ENCODE data around the gene RBMX. TPM values are rescaled to one million over a fixed set of nuclear protein-coding genes. Genes with fewer than 3 reads are reported as not detected.
A peak's percentile ranks its signal among the peaks of the same experiment; 100 is the strongest.
"Not testable (repeated sequence)": the region's sequence is repeated elsewhere in the genome, so short reads cannot be mapped to it uniquely, and the experiment has no call there.

RBMX gene
- total RNA-seq, 2 experiments from 2014 or later = 265 to 276 TPM

DNA sequence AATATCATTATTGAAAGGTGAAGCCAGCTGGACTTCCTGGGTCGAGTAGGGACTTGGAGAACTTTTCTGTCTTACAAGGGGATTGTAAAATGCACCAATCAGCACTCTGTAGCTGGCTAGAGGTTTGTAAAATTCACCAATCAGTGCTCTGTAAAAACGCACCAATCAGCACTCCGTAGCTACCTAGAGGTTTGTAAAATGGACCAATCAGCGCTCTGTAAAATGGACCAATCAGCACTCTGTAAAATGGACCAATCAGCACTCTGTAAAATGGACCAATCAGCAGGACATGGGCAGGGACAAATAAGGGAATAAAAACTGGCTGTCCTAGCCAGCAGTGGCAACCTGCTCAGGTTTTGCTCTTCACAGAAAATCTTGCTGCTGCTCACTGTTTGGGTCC lies 23.5 kb upstream of the RBMX start:
- H3K36me3 Mint-ChIP-seq (ENCODE audit: low read depth); H3K4me1 Mint-ChIP-seq (ENCODE audit: low read depth); H3K4me3 Mint-ChIP-seq; DNase-seq; H3K9me3 Mint-ChIP-seq (ENCODE audit: insufficient read depth); ATAC-seq; H3K27ac Mint-ChIP-seq; H3K27me3 Mint-ChIP-seq (ENCODE audit: low read depth): not testable (repeated sequence)
- CTCF ChIA-PET = interaction anchor here (1.1 kb wide), 1 partner anchor 183 kb away, joined by 3 read pairs; no protein-coding TSS in a partner anchor
- POLR2A ChIA-PET = interaction anchor here (1.5 kb wide), 1 partner anchor 24 kb away, joined by 6 read pairs; the partner anchor contains the start of gene RBMX

DNA sequence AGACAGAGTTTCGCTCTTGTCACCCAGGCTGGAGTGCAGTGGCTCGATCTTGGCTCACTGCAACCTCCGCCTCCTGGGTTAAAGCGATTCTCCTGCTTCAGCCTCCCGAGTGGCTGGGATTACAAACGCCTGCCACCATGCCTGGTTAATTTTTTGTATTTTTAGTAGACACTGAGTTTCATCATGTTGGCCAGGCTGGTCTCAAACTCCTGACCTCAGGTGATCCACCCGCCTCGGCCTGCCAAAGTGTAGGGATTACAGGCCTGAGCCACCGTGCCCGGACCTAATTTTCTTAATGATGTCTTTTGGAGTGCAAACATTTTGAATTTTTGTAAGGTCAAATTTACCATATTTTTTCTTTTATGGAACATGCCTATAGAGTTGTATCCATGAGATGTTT lies 19.5 kb upstream of the RBMX start:
- CTCF ChIA-PET; H3K27ac Mint-ChIP-seq; H3K4me1 Mint-ChIP-seq (ENCODE audit: low read depth); ATAC-seq; H3K36me3 Mint-ChIP-seq (ENCODE audit: low read depth); POLR2A ChIA-PET; H3K9me3 Mint-ChIP-seq (ENCODE audit: insufficient read depth); H3K27me3 Mint-ChIP-seq (ENCODE audit: low read depth); H3K4me3 Mint-ChIP-seq; DNase-seq: not testable (repeated sequence)

DNA sequence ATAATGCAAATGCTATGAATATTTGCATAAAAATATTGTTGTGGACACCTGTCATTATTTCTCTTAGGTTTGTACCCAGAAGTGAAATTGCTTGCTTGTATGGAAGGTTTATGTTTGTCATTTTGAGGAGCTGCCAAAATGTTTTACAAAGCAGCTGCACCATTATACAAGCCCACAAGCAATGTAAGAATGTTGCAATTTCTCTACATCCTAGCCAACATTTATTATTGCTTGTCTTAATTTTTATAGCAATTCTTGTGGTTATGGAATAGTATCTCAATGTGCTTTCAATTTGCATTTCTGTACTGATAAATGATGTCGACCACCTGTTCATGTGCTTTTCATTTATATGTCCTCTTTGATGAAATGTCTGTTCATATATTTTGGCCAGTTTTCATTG lies 18.7 kb upstream of the RBMX start:
- H3K4me3 Mint-ChIP-seq = no peak overlapping the region
- ChIA-PET POLR2A (interaction anchor here (1.4 kb wide), 1 partner anchor 120 kb away, joined by 4 read pairs; no protein-coding TSS in a partner anchor), CTCF (no interaction called here)
- H3K9me3 Mint-ChIP-seq (ENCODE audit: insufficient read depth) = no peaks in the 10 kb centered on the region
- ATAC-seq = no peak
- no peaks in the 10 kb centered on the region for H3K36me3 Mint-ChIP-seq (ENCODE audit: low read depth)
- H3K27me3 Mint-ChIP-seq (ENCODE audit: low read depth) = no peaks in the 10 kb centered on the region
- peaks cover 4% of the 10 kb centered on the region for H3K4me1 Mint-ChIP-seq (ENCODE audit: low read depth)
- no peak overlapping the region for H3K27ac Mint-ChIP-seq
- no peak for DNase-seq

DNA sequence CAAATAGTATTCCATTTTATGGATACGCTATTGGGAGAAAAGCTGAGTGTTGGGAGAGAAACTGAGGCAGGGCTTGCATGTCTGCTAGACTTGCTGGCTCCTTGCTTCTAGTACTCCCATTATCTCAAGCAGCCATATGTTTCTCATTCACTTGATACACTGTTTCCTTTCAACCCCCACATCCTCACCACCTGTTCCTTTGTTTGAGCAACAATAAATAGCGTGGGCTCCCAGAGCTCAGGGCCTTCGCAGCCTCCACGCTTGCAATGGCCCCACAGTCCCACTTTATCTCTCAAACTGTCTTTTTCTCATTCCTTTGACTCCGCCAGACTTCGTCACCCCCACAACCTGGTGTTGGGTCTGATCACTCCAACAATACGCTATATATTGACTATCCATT lies 18.2 kb upstream of the RBMX start:
- DNase-seq; H3K27ac Mint-ChIP-seq; ATAC-seq; H3K36me3 Mint-ChIP-seq (ENCODE audit: low read depth); CTCF ChIA-PET; H3K27me3 Mint-ChIP-seq (ENCODE audit: low read depth); H3K4me1 Mint-ChIP-seq (ENCODE audit: low read depth); H3K4me3 Mint-ChIP-seq; H3K9me3 Mint-ChIP-seq (ENCODE audit: insufficient read depth): not testable (repeated sequence)
- POLR2A ChIA-PET = interaction anchor here (1.4 kb wide), 1 partner anchor 119 kb away, joined by 4 read pairs; no protein-coding TSS in a partner anchor

DNA sequence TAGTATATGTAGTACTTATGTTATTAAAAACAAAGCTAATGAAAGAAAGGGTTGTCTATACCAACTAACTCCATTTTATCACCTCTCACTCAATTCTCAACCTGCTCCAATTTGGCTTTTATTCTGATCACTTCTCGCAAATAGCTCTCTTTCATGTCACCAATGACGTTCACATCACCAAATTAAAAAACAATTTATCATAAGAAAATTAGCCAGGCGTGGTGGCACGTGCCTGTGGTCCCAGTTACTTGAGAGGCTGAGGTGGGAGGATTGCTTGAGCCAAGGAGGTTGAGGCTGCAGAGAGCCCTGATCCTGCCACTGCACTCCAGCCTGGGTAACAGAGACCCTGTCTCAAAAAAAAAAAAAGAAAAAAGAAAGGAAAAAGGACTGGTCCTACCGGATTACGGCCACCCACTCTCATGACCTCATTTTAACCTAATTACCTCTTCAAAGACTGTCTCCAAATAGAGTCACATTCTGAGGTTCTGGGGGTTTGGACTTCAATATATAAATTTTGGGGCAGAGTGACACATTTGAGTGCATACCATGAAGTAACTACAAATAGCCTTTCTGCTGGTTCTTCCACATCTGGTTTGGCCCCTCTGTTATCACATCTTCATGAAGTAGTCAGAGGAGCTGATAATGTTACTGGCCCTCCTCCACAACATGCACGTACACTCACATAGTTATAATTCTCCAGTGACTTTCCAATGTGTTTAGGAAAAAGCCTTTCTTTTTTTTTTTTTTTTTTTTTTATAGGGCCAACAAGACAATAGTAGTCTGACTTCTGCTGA lies 15.8 kb upstream of the RBMX start:
- Mint-ChIP-seq H3K9me3 (ENCODE audit: insufficient read depth) (no peaks in the 10 kb centered on the region), H3K27ac (no peak overlapping the region), H3K36me3 (ENCODE audit: low read depth) (no peaks in the 10 kb centered on the region), H3K27me3 (ENCODE audit: low read depth) (no peaks in the 10 kb centered on the region), H3K4me3 (no peak overlapping the region), H3K4me1 (ENCODE audit: low read depth) (peaks cover 4% of the 10 kb centered on the region)
- POLR2A ChIA-PET = interaction anchor here (1.5 kb wide), 1 partner anchor 16 kb away, joined by 4 read pairs; the partner anchor contains the start of gene RBMX
- CTCF ChIA-PET = no interaction called here
- DNase-seq (no peak), ATAC-seq (no peak)

DNA sequence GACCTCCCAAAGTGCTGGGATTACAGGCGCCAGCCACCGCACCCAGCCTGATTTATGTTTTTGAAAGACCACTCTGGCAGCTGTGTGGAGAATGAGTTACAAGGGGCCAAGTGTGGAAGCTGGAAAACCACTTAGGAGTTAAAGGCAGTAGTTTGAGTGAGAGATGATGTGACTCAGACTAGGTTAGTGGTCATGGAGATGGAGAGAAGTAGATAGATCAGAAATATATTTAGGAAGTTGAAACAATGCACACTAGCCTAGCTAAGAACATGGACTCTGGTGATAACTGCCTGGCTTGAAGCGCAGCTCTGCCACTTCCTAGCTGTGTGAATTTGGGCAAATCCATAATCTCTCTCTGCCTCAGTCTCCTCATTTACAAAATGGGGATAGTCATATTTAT lies 11.9 kb upstream of the RBMX start:
- ATAC-seq = no peak
- Mint-ChIP-seq H3K4me3 (no peak overlapping the region), H3K27ac (no peak overlapping the region), H3K36me3 (ENCODE audit: low read depth) (no peaks in the 10 kb centered on the region), H3K27me3 (ENCODE audit: low read depth) (no peaks in the 10 kb centered on the region), H3K9me3 (ENCODE audit: insufficient read depth) (no peaks in the 10 kb centered on the region), H3K4me1 (ENCODE audit: low read depth) (no peaks in the 10 kb centered on the region)
- CTCF ChIA-PET = no interaction called here
- DNase-seq = no peak
- POLR2A ChIA-PET = interaction anchor here (1.9 kb wide), 1 partner anchor 12 kb away, joined by 8 read pairs; the partner anchor contains the start of gene RBMX

DNA sequence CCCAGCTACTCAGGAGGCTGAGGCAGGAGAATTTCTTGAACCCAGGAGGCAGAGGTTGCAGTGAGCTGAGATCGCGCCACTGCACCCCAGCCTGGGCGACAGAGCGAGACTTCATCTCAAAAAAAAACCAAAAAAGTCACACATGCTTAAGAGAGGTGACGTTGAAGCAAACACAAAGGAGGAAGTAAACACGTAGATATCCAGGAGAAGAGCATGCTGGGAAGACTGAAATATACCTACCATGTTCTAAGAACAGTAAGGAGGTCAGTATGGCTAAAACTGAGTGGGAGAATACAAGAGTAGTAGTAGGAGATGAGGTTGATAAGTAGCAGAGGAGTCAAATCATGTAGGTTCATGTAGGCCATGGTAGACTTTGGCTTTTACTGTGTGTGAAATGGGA lies 10.1 kb upstream of the RBMX start:
- H3K36me3 Mint-ChIP-seq (ENCODE audit: low read depth); H3K9me3 Mint-ChIP-seq (ENCODE audit: insufficient read depth); H3K27ac Mint-ChIP-seq; ATAC-seq; DNase-seq; H3K4me1 Mint-ChIP-seq (ENCODE audit: low read depth); H3K27me3 Mint-ChIP-seq (ENCODE audit: low read depth); CTCF ChIA-PET; H3K4me3 Mint-ChIP-seq: not testable (repeated sequence)
- POLR2A ChIA-PET = interaction anchor here (1.9 kb wide), 1 partner anchor 10 kb away, joined by 8 read pairs; the partner anchor contains the start of gene RBMX

DNA sequence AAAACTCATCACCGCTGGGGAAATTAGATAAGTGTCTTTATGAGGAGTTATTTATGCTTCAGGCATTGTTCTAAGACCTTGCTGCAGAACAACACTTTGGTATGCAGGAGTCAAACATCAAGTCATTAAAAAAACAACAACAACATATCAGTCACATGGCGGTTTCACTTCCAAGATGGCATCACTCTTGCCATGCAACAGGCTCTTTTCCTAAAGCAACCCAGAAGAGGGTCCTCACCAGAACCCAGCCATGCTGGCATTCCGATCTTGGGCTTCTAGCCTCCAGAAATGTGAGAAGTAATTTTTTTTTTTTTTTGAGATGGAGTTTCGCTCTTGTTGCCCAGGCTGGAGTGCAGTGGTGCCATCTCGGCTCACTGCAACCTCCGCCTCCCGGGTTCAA lies 8.7 kb upstream of the RBMX start:
- POLR2A ChIA-PET = no interaction called here
- no peaks in the 10 kb centered on the region for H3K36me3 Mint-ChIP-seq (ENCODE audit: low read depth)
- no peak overlapping the region for H3K4me3 Mint-ChIP-seq
- CTCF ChIA-PET = no interaction called here
- no peaks in the 10 kb centered on the region for H3K9me3 Mint-ChIP-seq (ENCODE audit: insufficient read depth)
- no peak overlapping the region for H3K27ac Mint-ChIP-seq
- H3K4me1 Mint-ChIP-seq (ENCODE audit: low read depth) = peaks cover 10% of the 10 kb centered on the region
- no peak for DNase-seq
- no peak for ATAC-seq
- no peaks in the 10 kb centered on the region for H3K27me3 Mint-ChIP-seq (ENCODE audit: low read depth)

DNA sequence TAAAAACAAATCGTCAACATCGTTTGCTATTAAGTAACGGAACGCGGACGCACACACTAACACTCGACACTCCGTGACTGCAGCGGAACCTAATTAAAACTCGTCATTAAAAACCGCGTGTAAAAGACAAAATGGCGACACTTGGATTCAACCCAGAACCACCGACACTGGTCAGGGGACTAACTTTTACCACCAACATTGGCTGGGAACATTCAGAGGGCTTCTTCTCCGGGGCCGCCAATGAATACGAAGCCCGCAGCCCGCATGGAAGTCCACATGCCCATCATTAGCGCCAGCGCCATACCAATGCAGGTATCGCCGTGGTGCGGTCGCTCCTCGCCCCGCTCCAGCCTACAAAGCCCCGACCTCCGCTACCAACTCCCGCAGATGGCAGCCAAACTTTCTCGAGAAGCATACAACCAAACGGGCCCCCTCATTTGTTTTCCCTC lies 498 bp downstream of the RBMX start:
- H3K4me1 Mint-ChIP-seq (ENCODE audit: low read depth) = peaks cover 22% of the 10 kb centered on the region
- DNase-seq = peak; percentile 42
- peaks cover 35% of the 10 kb centered on the region for H3K36me3 Mint-ChIP-seq (ENCODE audit: low read depth)
- no peaks in the 10 kb centered on the region for H3K27me3 Mint-ChIP-seq (ENCODE audit: low read depth)
- H3K9me3 Mint-ChIP-seq (ENCODE audit: insufficient read depth) = no peaks in the 10 kb centered on the region
- H3K27ac Mint-ChIP-seq = peak overlapping the region; percentile 99
- ChIA-PET POLR2A (interaction anchor here (0.6 to 3.8 kb wide), 27 partner anchors 9 to 383 kb away, joined by 3 to 68 read pairs (median 6); partner anchors contain the start of genes ARHGEF6 and HTATSF1), CTCF (interaction anchor here (1.1 to 1.7 kb wide), 2 partner anchors 134 to 164 kb away, joined by 3 to 4 read pairs; no protein-coding TSS in a partner anchor)
- ATAC-seq = peak; percentile 33
- H3K4me3 Mint-ChIP-seq = peak overlapping the region; percentile 97

DNA sequence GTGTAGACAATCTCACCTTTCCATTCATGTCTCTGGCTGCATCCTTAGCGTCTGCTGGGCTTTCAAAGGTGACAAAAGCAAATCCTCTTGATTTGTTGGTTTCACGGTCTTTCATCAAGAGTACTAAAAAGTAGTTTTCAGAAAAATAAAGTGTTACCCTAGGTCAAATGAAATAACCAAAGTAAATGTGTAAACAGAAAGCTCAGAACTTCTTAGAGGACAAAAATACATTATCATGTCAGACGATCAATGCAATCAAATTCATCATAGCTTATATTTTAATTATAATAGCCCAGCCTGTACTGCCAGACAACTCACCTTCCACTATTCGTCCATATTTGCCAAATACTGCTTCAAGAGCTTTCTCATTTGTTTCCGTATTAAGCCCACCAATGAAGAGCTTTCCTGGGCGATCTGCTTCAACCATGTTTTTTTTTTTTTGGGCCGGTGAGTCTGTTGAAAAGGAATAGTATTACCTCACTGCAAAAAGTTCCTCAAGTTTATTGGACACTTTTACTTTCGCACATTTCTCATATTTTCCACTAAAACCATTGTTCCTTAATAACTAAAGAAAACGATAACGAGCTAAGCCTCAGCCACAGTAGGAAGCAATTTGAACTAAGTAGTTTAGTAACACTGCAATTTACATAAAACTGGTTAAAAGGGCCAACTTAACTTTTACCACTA lies 1.4 kb downstream of the RBMX start:
- Mint-ChIP-seq H3K4me1 (ENCODE audit: low read depth) (peaks cover 21% of the 10 kb centered on the region), H3K27me3 (ENCODE audit: low read depth) (no peaks in the 10 kb centered on the region), H3K36me3 (ENCODE audit: low read depth) (peaks cover 43% of the 10 kb centered on the region), H3K4me3 (peak overlapping the region; percentile 97), H3K9me3 (ENCODE audit: insufficient read depth) (no peaks in the 10 kb centered on the region), H3K27ac (peak overlapping the region; percentile 99)
- no peak for ATAC-seq
- ChIA-PET CTCF (interaction anchor here (0.7 to 1.2 kb wide), 3 partner anchors 41 to 133 kb away, joined by 3 to 5 read pairs (median 3); no protein-coding TSS in a partner anchor), POLR2A (interaction anchor here (0.6 to 3.8 kb wide), 9 partner anchors 8 to 207 kb away, joined by 3 to 68 read pairs (median 4); partner anchors contain the start of gene ARHGEF6)
- DNase-seq = no peak

DNA sequence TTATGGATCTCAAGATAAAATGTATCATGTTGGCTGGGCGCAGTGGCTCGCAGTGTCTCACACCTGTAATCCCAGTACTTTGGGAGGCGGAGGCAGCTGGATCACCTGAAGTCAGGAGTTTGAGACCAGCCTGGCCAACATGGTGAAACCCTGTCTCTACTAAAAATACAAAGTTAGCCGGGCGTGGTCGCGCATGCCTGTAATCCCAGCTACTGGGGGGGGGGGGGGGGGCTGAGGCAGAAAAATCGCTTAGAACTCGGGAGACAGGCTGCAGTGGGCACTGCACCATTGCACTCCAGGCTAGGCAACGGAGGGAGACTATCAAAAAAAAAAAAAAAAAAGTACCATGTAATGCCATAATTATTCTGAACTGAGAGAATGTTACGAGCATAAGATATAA lies 2.1 kb downstream of the RBMX start:
- peaks cover 49% of the 10 kb centered on the region for H3K36me3 Mint-ChIP-seq (ENCODE audit: low read depth)
- ChIA-PET POLR2A (interaction anchor here (1.0 to 3.8 kb wide), 2 partner anchors 98 to 206 kb away, joined by 3 to 68 read pairs; partner anchors contain the start of gene ARHGEF6), CTCF (interaction anchor here (1.2 kb wide), 1 partner anchor 67 kb away, joined by 5 read pairs; no protein-coding TSS in a partner anchor)
- ATAC-seq = no peak
- H3K9me3 Mint-ChIP-seq (ENCODE audit: insufficient read depth) = no peaks in the 10 kb centered on the region
- no peak overlapping the region for H3K27ac Mint-ChIP-seq
- peaks cover 24% of the 10 kb centered on the region for H3K4me1 Mint-ChIP-seq (ENCODE audit: low read depth)
- peak overlapping the region; percentile 97 for H3K4me3 Mint-ChIP-seq
- H3K27me3 Mint-ChIP-seq (ENCODE audit: low read depth) = no peaks in the 10 kb centered on the region
- no peak for DNase-seq
